ENCODE measurements around the gene GLYAT.
"Not testable (repeated sequence)": the region's sequence is repeated elsewhere in the genome, so short reads cannot be mapped to it uniquely, and the experiment has no call there.

GLYAT gene

DNA sequence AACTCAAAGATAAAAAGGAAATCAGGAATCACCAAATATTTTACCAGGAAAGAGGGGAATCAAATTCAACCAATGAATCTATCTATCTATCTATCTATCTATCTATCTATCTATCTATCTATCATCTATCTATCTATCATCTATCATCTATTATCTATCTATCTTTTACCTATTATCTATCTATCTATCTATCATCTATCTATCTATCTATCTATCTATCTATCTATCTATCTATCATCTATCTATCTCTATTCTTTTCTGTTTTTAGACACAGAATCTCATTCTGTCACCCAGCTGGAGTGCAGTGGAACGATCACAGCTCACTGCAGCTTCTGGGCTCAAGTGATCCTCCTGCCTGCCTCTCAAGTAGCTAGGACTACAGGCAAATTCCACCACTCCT lies 54.2 kb downstream of the GLYAT start:
- no CpG with 5 or more reads among the region's 1 CpG for WGBS (ENCODE audit: insufficient coverage, insufficient read length)
- H3K9me3 ChIP-seq (ENCODE audit: control insufficient read depth, insufficient read depth, low read length); H3K27me3 ChIP-seq (ENCODE audit: control insufficient read depth, insufficient read depth, low read length); H3K36me3 ChIP-seq (ENCODE audit: control insufficient read depth, insufficient read depth, low read length); H3K4me3 ChIP-seq (ENCODE audit: low read length); DNase-seq (ENCODE audit: low read depth, low spot score); H3K4me1 ChIP-seq (ENCODE audit: control insufficient read depth, insufficient read depth, low read length); H3K27ac ChIP-seq (ENCODE audit: low read length): not testable (repeated sequence)

DNA sequence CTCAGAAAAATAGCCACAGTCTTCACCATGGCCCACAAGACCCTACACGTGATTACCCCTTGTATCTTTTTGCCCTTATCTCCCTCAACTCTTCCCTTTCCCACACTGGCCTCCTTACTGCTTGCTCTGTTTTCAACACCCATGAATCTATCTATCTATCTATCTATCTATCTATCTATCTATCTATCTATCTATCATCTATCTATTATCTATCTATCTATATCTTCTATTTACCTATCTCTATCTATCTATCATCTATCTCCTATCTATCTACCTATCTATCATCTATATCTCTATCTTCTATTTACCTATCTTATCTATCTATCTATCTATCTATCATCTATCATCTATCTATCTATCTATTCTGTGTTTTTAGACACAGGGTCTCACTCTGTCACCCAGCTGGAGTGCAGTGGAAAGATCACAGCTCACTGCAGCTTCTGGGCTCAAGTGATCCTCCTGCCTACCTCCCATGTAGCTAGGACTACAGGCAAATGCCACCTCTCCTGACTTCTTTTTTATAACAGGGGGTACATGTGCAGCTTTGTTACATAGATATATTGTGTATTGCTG lies 55.1 kb downstream of the GLYAT start:
- no CpG with 5 or more reads among the region's 1 CpG for WGBS (ENCODE audit: insufficient coverage, insufficient read length)
- Histone ChIP-seq H3K27me3 (ENCODE audit: control insufficient read depth, insufficient read depth, low read length) (no peaks in the 10 kb centered on the region), H3K4me1 (ENCODE audit: control insufficient read depth, insufficient read depth, low read length) (no peaks in the 10 kb centered on the region), H3K9me3 (ENCODE audit: control insufficient read depth, insufficient read depth, low read length) (no peaks in the 10 kb centered on the region), H3K27ac (ENCODE audit: low read length) (no peak overlapping the region), H3K4me3 (ENCODE audit: low read length) (no peak overlapping the region), H3K36me3 (ENCODE audit: control insufficient read depth, insufficient read depth, low read length) (no peaks in the 10 kb centered on the region)
- no peak for DNase-seq (ENCODE audit: low read depth, low spot score)

DNA sequence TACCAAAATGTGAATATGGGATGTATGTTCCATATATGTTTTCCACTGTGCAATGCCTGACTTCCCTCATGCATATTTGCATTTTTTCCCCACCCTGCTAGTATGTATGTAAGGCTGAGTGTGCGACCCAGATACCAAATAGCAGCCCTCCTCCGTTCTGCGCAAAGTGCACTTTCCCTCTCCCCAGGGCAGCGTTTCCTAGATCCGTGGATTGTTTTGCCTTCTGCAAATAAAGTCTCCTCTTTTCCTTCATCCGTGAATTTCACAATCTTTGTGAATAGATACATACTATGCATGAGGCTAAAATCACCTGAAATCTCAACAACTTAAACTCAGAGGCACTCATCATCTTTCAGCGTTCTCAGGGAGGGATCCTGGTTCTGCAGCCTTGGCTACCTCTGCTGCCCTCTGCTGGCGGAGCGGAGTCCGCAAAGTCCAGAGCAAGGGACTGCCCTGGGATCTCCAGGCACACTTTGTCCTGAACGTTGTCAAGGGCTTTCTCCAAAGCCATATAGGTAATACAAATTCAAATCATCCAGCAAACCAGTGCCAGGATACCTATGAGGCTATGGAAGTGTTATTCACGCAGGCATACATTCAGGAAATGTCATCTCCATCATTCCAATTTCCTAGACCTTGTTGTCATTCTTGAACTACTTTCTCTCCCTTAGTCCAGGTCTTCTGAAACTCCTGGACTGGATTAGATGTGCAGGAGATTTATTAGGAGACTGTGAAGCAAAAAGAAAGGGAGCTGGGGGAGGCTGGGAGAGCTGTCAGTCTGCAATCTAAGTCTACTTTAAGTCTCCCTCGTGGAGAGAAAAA lies 56.2 kb downstream of the GLYAT start:
- no CpG with 5 or more reads among the region's 13 CpGs for WGBS (ENCODE audit: insufficient coverage, insufficient read length)
- H3K36me3 ChIP-seq (ENCODE audit: control insufficient read depth, insufficient read depth, low read length), result no peaks in the 10 kb centered on the region
- H3K9me3 ChIP-seq (ENCODE audit: control insufficient read depth, insufficient read depth, low read length), result no peaks in the 10 kb centered on the region
- H3K4me1 ChIP-seq (ENCODE audit: control insufficient read depth, insufficient read depth, low read length), result no peaks in the 10 kb centered on the region
- H3K27ac ChIP-seq (ENCODE audit: low read length), result no peak overlapping the region
- no peaks in the 10 kb centered on the region for H3K27me3 ChIP-seq (ENCODE audit: control insufficient read depth, insufficient read depth, low read length)
- DNase-seq (ENCODE audit: low read depth, low spot score), result no peak
- no peak overlapping the region for H3K4me3 ChIP-seq (ENCODE audit: low read length)

DNA sequence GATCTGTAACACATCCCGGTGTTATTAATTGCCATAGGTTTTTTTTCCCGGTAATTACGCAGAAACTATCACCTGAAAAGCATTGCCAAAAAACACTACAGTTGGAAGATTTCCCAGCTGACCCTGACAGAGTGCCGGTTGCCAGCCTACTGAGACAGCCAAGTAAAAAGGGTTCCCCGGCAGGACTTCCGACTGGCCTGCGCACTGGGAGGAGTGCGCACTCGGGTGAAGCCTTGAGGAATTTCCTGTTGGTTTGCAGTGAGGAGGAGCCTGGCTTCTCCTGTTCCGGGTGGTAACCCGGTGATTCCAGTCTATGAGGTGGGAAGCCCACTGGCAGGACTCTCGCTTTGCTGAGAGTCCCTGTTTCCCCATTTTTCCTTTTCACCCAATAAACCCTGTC lies 57.1 kb downstream of the GLYAT start:
- no peak for DNase-seq (ENCODE audit: low read depth, low spot score)
- Histone ChIP-seq H3K36me3 (ENCODE audit: control insufficient read depth, insufficient read depth, low read length) (no peaks in the 10 kb centered on the region), H3K4me1 (ENCODE audit: control insufficient read depth, insufficient read depth, low read length) (no peaks in the 10 kb centered on the region), H3K27me3 (ENCODE audit: control insufficient read depth, insufficient read depth, low read length) (no peaks in the 10 kb centered on the region), H3K27ac (ENCODE audit: low read length) (no peak overlapping the region), H3K9me3 (ENCODE audit: control insufficient read depth, insufficient read depth, low read length) (no peaks in the 10 kb centered on the region), H3K4me3 (ENCODE audit: low read length) (no peak overlapping the region)
- WGBS (ENCODE audit: insufficient coverage, insufficient read length), result no CpG with 5 or more reads among the region's 12 CpGs

DNA sequence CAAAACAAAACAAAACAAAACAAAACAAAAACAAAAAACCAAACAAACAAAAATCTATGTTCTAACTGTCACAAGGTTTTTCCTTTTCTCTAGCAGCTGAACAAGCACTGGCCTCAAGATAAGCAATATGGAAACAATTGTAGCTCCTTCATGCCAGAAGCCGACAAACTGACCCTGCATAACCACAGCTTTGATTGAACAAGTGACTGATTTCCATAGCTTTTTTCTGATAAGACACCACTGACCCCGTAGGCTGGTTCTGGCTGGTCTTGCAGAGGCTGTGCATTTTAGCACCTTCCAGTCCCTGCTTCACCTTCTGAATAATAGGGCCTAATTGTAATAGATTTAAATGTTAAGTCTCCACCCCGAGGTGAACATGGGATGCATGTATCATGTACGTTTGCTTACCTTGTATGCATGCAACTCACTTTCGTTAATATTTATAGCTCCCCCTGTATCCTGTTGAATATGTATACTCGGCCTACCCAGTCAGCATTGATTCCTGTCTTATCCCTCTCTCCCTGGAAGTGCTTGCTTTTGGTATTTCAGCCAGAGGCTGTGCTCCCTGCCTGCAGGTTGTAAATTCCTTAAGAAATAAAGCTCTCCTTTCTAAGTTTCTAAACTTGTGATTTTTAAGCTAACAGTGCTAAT lies 59.6 kb downstream of the GLYAT start:
- H3K36me3 ChIP-seq (ENCODE audit: control insufficient read depth, insufficient read depth, low read length), result no peaks in the 10 kb centered on the region
- no peaks in the 10 kb centered on the region for H3K27me3 ChIP-seq (ENCODE audit: control insufficient read depth, insufficient read depth, low read length)
- H3K4me3 ChIP-seq (ENCODE audit: low read length), result no peak overlapping the region
- WGBS (ENCODE audit: insufficient coverage, insufficient read length), result no CpG with 5 or more reads among the region's 6 CpGs
- H3K9me3 ChIP-seq (ENCODE audit: control insufficient read depth, insufficient read depth, low read length), result no peaks in the 10 kb centered on the region
- no peak overlapping the region for H3K27ac ChIP-seq (ENCODE audit: low read length)
- no peak for DNase-seq (ENCODE audit: low read depth, low spot score)
- no peaks in the 10 kb centered on the region for H3K4me1 ChIP-seq (ENCODE audit: control insufficient read depth, insufficient read depth, low read length)

DNA sequence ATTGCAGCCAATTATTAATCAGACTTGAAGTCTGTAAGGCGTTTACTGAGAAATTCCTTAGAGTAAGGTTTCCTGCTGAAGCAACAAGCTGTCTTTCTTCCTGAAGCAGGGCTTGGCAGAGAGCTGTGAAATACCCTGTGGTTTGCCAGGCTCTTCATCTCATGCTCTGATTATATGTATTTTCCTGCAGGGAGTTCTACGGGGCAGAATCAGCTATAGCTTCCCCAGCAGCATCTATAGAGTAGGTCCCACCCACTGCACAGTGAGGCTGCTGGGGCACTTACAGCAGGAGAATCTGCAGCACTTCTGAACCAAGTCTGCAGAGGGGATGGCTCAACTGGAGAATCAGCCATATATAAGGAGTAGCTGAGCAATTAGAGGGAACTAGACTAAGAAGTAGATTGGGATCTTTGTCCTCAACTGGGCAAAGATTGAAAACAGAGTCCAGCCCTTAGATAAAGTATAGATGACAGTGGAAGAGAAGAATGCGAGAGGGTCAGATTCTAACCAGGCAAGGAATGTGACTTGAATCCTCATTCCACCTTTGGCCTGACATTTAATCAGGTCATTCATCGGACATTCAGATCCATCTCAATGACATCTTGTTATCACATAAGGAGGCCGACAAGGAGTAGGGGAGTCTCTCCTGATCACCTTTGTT lies 71.7 kb downstream of the GLYAT start:
- Histone ChIP-seq H3K27ac (ENCODE audit: low read length) (no peak overlapping the region), H3K36me3 (ENCODE audit: control insufficient read depth, insufficient read depth, low read length) (no peaks in the 10 kb centered on the region), H3K27me3 (ENCODE audit: control insufficient read depth, insufficient read depth, low read length) (no peaks in the 10 kb centered on the region), H3K4me3 (ENCODE audit: low read length) (no peak overlapping the region), H3K9me3 (ENCODE audit: control insufficient read depth, insufficient read depth, low read length) (no peaks in the 10 kb centered on the region), H3K4me1 (ENCODE audit: control insufficient read depth, insufficient read depth, low read length) (no peaks in the 10 kb centered on the region)
- DNase-seq (ENCODE audit: low read depth, low spot score), result no peak
- WGBS (ENCODE audit: insufficient coverage, insufficient read length), result no CpG with 5 or more reads among the region's 5 CpGs

DNA sequence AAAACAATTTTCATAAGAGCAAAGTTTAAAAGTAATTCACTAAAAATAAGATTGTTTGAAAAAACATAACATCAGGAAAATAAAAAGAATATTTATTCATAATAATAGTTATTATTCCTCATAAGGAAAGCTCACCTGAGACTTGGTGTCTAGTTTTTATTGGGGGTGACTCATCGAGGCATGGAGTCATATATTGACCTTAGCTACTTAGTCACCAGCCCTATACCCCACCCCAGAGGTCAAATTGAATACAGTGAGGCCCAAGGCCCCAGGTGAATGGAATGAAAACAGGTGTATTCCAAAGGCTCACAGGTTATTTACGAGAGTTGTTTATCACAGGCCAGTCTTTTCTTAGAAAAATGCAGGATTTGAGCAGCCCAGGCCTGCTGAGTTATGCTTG lies 72.3 kb downstream of the GLYAT start:
- DNase-seq (ENCODE audit: low read depth, low spot score), result no peak

More for the DNA sequence above, 72.3 kb downstream of the GLYAT start:
- no peaks in the 10 kb centered on the region for H3K36me3 ChIP-seq (ENCODE audit: control insufficient read depth, insufficient read depth, low read length)
- H3K4me1 ChIP-seq (ENCODE audit: control insufficient read depth, insufficient read depth, low read length), result no peaks in the 10 kb centered on the region
- no peaks in the 10 kb centered on the region for H3K9me3 ChIP-seq (ENCODE audit: control insufficient read depth, insufficient read depth, low read length)
- WGBS (ENCODE audit: insufficient coverage, insufficient read length), result no CpG with 5 or more reads among the region's 2 CpGs
- H3K4me3 ChIP-seq (ENCODE audit: low read length), result no peak overlapping the region
- no peaks in the 10 kb centered on the region for H3K27me3 ChIP-seq (ENCODE audit: control insufficient read depth, insufficient read depth, low read length)
- no peak overlapping the region for H3K27ac ChIP-seq (ENCODE audit: low read length)
